ENCODE measurements around the gene RNPEPL1. TPM values are rescaled to one million over a fixed set of nuclear protein-coding genes. Genes with fewer than 3 reads are reported as not detected.

The RNPEPL1 gene
- total RNA-seq, 1 donor from 2014 or later = 40.5 TPM

GRCh38 chr2:240553956-240554480, 14.3 kb upstream of the RNPEPL1 start:
- H3K27ac Mint-ChIP-seq = no peak overlapping the region
- peak; percentile 62 for DNase-seq (ENCODE audit: extremely low spot score, unreplicated experiment)
- TF ChIP-seq, protein P1, sequence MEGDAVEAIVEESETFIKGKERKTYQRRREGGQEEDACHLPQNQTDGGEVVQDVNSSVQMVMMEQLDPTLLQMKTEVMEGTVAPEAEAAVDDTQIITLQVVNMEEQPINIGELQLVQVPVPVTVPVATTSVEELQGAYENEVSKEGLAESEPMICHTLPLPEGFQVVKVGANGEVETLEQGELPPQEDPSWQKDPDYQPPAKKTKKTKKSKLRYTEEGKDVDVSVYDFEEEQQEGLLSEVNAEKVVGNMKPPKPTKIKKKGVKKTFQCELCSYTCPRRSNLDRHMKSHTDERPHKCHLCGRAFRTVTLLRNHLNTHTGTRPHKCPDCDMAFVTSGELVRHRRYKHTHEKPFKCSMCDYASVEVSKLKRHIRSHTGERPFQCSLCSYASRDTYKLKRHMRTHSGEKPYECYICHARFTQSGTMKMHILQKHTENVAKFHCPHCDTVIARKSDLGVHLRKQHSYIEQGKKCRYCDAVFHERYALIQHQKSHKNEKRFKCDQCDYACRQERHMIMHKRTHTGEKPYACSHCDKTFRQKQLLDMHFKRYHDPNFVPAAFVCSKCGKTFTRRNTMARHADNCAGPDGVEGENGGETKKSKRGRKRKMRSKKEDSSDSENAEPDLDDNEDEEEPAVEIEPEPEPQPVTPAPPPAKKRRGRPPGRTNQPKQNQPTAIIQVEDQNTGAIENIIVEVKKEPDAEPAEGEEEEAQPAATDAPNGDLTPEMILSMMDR (conservative IDR thresholded peaks at IDR 0.05) = no peak
- H3K4me3 Mint-ChIP-seq = no peak overlapping the region
- no peaks in the 10 kb centered on the region for H3K27me3 Mint-ChIP-seq
- peaks cover 14% of the 10 kb centered on the region for H3K36me3 Mint-ChIP-seq
- H3K9me3 Mint-ChIP-seq = peaks cover 4% of the 10 kb centered on the region
- H3K4me1 Mint-ChIP-seq (ENCODE audit: unreplicated experiment) = peaks cover 9% of the 10 kb centered on the region

- H3K9me3 Mint-ChIP-seq = peaks cover 4% of the 10 kb centered on the region
- peaks cover 14% of the 10 kb centered on the region for H3K36me3 Mint-ChIP-seq
- peaks cover 16% of the 10 kb centered on the region for H3K4me1 Mint-ChIP-seq (ENCODE audit: unreplicated experiment)
- TF ChIP-seq, protein P1 (conservative IDR thresholded peaks at IDR 0.05) = no peak
- no peaks in the 10 kb centered on the region for H3K27me3 Mint-ChIP-seq
- peak; percentile 44 for DNase-seq (ENCODE audit: extremely low spot score, unreplicated experiment)
- no peak overlapping the region for H3K4me3 Mint-ChIP-seq
- H3K27ac Mint-ChIP-seq = no peak overlapping the region
Observed at GRCh38 chr2:240554767-240555493, 13.4 kb upstream of the RNPEPL1 start.

DNA sequence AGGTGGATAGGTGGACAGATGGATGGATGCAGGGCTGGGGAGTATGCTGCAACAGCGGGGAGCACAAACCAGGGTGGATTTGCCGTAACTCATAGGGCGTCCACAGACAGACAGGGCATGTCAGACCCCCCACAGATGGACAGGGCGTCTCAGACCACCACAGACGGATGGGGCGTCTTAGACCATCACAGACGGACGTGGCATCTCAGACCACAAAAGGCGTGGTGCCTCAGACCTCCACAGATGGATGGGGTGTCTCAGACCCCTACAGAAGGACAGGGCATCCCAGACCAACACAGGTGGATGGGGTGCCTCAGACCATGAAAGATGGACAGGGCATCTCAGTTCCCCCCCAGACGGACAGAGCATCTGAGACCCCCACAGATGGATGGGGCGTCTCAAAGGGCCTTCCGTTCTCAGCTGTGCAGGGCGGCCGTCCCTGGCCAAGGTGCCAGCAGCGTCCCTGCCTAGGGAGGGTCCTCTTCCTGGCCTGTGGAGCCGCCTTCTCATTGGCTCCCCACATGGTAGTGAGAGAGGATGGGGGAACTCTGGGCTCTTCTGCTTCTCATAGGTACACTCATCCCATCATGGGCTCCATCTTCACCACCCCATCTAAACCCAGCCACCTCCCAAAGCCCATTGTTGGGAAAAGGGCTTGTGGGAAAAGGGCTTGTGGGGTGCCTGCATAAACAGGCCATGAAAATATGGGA, 12.6 kb upstream of the RNPEPL1 start:
- TF ChIP-seq, protein P1 (conservative IDR thresholded peaks at IDR 0.05) = no peak
- DNase-seq (ENCODE audit: extremely low spot score, unreplicated experiment) = peak; percentile 50
- no peak overlapping the region for H3K4me3 Mint-ChIP-seq
- no peaks in the 10 kb centered on the region for H3K27me3 Mint-ChIP-seq
- H3K36me3 Mint-ChIP-seq = peaks cover 13% of the 10 kb centered on the region
- H3K9me3 Mint-ChIP-seq = peaks cover 4% of the 10 kb centered on the region
- H3K4me1 Mint-ChIP-seq (ENCODE audit: unreplicated experiment) = peaks cover 18% of the 10 kb centered on the region
- H3K27ac Mint-ChIP-seq = no peak overlapping the region

DNA sequence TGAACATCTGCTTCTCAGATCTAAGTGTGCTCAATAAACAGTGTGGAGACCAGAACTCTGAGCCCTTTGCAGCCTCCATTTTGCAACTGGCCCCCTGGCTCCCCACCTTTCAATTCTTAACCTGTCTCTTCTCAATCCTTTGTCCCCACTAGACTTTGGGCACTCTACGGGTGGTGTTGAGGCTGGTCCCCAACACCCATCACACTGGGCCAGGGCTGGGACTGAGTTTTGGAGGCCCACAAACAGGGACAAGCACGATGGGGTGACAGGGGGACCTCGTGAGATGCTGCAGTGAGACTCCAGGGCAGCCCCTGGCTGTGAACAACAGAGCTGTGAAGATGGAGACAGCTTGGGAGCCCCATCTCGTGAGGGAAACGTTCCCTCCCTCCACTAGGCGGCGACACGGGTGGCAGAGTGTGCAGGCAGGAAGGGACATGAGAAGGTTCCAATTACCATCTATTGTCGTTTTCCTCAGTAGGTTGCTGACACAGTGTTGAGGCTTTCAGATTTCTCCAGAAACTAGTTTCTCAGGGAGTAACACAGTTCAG, 11.7 kb upstream of the RNPEPL1 start:
- Mint-ChIP-seq H3K36me3 (peaks cover 9% of the 10 kb centered on the region), H3K27me3 (no peaks in the 10 kb centered on the region), H3K27ac (no peak overlapping the region), H3K4me3 (peak overlapping the region; percentile 70), H3K4me1 (ENCODE audit: unreplicated experiment) (peaks cover 23% of the 10 kb centered on the region), H3K9me3 (peaks cover 4% of the 10 kb centered on the region)
- TF ChIP-seq, protein P1 (conservative IDR thresholded peaks at IDR 0.05) = peak; percentile 63
- DNase-seq (ENCODE audit: extremely low spot score, unreplicated experiment) = peak; percentile 69

DNA sequence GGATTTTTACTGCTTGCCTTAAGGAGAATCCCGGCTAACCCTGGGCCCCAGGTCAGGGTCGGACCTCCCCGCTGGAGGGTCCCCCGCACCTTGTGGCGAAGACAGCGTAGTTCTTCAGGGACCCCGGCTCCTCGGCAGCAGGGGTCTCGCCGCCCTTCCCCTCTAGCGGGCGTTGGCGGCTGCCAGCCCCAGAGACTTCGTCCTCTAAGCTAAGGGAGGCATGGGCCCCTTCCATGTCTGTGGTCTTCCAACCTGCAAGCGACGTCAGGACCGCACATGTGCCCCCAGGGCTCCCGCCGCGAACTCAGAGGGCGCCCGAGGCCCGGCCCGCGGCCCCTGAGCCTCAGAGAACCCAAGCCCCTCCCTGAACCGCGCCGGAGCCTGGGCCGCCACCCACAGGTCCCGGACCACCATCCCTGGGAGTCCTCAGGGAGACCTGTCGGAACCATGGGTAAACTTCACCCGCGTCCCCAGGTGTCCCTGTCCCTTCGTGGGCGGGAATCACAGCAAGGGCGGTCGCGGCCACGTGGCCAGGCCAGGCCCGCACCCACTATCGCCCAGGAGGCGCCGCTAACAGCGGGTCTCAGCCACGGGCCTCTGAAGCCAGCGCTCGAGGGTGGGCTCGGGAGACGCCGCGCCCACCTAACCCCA, 11.1 kb upstream of the RNPEPL1 start:
- Mint-ChIP-seq H3K36me3 (peaks cover 6% of the 10 kb centered on the region), H3K27me3 (no peaks in the 10 kb centered on the region), H3K27ac (no peak overlapping the region), H3K9me3 (no peaks in the 10 kb centered on the region), H3K4me3 (peak overlapping the region; percentile 70), H3K4me1 (ENCODE audit: unreplicated experiment) (peaks cover 26% of the 10 kb centered on the region)
- peak; percentile 68 for DNase-seq (ENCODE audit: extremely low spot score, unreplicated experiment)
- TF ChIP-seq, protein P1 (conservative IDR thresholded peaks at IDR 0.05) = no peak
